Measurements from ENCODE around the gene USP27X. TPM values are rescaled to one million over a fixed set of nuclear protein-coding genes. Genes with fewer than 3 reads are reported as not detected.

The USP27X gene
- total RNA-seq, 1 donor from 2014 or later: not detected

DNA sequence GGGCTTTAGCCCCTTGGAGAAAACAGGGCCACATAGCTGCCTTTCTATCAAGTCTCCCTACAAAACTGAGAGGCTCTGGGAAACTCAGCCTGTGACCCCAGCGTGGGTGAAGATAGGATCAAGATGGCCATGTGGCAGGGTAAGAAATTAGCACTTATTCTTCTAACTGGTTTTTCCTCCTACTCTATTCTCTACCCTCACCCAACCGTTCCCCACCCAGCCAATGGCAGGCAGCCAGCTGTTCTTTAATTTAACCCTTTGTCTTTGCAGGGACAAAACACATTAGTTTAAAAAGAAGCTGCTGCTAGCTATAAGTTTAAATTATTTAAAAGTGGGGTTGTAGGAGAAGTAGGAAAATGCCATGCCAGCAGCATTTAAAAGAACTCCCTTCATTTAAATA is 45.9 kb downstream of the USP27X start:
- no peak overlapping the region for H3K4me3 ChIP-seq
- no peaks in the 10 kb centered on the region for H3K27me3 ChIP-seq
- no peak for DNase-seq (ENCODE audit: low spot score in 2 of 2)
- intact Hi-C loops (cut with DNase I): loop anchor here (10.0 kb wide), 1 partner anchor 1470 kb away; no protein-coding TSS in a partner anchor
- H3K36me3 ChIP-seq: no peaks in the 10 kb centered on the region
- H3K4me1 ChIP-seq: no peaks in the 10 kb centered on the region
- TF ChIP-seq, protein P1, sequence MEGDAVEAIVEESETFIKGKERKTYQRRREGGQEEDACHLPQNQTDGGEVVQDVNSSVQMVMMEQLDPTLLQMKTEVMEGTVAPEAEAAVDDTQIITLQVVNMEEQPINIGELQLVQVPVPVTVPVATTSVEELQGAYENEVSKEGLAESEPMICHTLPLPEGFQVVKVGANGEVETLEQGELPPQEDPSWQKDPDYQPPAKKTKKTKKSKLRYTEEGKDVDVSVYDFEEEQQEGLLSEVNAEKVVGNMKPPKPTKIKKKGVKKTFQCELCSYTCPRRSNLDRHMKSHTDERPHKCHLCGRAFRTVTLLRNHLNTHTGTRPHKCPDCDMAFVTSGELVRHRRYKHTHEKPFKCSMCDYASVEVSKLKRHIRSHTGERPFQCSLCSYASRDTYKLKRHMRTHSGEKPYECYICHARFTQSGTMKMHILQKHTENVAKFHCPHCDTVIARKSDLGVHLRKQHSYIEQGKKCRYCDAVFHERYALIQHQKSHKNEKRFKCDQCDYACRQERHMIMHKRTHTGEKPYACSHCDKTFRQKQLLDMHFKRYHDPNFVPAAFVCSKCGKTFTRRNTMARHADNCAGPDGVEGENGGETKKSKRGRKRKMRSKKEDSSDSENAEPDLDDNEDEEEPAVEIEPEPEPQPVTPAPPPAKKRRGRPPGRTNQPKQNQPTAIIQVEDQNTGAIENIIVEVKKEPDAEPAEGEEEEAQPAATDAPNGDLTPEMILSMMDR (IDR thresholded peaks at IDR 0.05): no peak
- H3K27ac ChIP-seq: no peak overlapping the region
- H3K9me3 ChIP-seq: no peaks in the 10 kb centered on the region

DNA sequence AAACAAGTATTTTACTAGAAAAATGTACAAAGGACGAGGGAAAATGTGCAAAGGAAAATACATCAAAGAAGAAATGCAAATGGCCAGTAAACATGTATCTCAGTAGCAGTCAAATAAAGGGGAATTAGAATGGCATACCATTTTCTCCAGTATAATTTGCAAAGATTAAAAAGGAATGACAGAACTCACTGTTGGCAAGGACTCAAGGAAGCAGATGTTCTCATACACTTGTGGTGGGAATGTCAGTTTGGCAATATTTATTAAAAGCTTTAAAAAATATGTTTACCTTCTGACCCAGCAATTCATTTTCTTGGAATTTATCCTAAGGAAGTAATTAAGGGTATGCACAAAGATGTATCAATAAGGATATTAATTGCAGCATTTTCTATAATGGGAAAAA is 50.8 kb downstream of the USP27X start:
- Histone ChIP-seq H3K27me3 (no peaks in the 10 kb centered on the region), H3K4me1 (no peaks in the 10 kb centered on the region), H3K36me3 (no peaks in the 10 kb centered on the region), H3K27ac (no peak overlapping the region), H3K4me3 (no peak overlapping the region), H3K9me3 (no peaks in the 10 kb centered on the region)
- DNase-seq (ENCODE audit: low spot score in 2 of 2): no peak
- TF ChIP-seq, protein P1 (IDR thresholded peaks at IDR 0.05): no peak
- intact Hi-C loops (cut with DNase I): no loop called here

Other genes with a start within 250 kb of the USP27X start
- not detected for gene PAGE1, start 183.5 kb upstream of the USP27X start, total RNA-seq
- not detected for gene PAGE4, start 50.2 kb upstream of the USP27X start, total RNA-seq
- 2.0 TPM for gene CLCN5, start 43.1 kb downstream of the USP27X start, total RNA-seq

All from ascending aorta (tissue), 2 donors.